ENCODE data around the gene DLEC1.

Gene DLEC1

DNA sequence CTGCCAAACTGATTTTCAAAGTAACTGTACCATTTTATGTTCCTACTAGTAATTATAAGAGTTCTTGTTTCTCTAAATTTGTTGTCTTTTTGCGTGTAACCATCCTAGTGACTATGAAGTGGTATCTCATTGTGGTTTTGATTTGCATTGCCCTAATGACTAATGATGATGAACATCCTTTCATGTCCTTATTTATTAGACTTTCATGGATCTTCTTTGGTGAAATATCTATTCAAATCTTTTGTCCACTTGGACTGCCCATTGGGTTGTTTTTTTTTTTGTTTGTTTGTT lies 130.0 kb downstream of the DLEC1 start:
- Histone ChIP-seq H3K36me3 (ENCODE audit: insufficient read depth, low read length) (no peaks in the 10 kb centered on the region), H3K4me3 (ENCODE audit: low read length, poor library complexity, severe bottlenecking) (peak overlapping the region; percentile 87), H3K4me1 (ENCODE audit: insufficient read depth, low read length, poor library complexity, severe bottlenecking) (peaks cover 78% of the 10 kb centered on the region), H4K20me1 (ENCODE audit: insufficient read depth, low read length, poor library complexity, severe bottlenecking) (peaks cover 74% of the 10 kb centered on the region), H3K79me2 (ENCODE audit: insufficient read depth, low read length) (peaks cover 91% of the 10 kb centered on the region), H3F3A (ENCODE audit: low read depth) (no peaks in the 10 kb centered on the region), H3K4me2 (ENCODE audit: low read depth, low read length, poor library complexity, severe bottlenecking) (peak overlapping the region; percentile 98), H2AFZ (ENCODE audit: low read length) (no peak overlapping the region), H3K9me2 (replicated peaks; ENCODE audit: low read depth, low read length) (no peaks in the 10 kb centered on the region), H3K9me3 (ENCODE audit: insufficient read depth, low read depth, low read length) (no peaks in the 10 kb centered on the region), H3K9ac (ENCODE audit: low read depth, low read length, poor library complexity, severe bottlenecking) (peak overlapping the region; percentile 66), H3K27me3 (ENCODE audit: insufficient read depth, low read length, poor library complexity, severe bottlenecking) (no peaks in the 10 kb centered on the region)
- no peak for TF ChIP-seq EZH2phosphoT487 (IDR thresholded peaks at IDR 0.05; ENCODE audit: borderline replicate concordance)
- TF ChIP-seq, protein P1, sequence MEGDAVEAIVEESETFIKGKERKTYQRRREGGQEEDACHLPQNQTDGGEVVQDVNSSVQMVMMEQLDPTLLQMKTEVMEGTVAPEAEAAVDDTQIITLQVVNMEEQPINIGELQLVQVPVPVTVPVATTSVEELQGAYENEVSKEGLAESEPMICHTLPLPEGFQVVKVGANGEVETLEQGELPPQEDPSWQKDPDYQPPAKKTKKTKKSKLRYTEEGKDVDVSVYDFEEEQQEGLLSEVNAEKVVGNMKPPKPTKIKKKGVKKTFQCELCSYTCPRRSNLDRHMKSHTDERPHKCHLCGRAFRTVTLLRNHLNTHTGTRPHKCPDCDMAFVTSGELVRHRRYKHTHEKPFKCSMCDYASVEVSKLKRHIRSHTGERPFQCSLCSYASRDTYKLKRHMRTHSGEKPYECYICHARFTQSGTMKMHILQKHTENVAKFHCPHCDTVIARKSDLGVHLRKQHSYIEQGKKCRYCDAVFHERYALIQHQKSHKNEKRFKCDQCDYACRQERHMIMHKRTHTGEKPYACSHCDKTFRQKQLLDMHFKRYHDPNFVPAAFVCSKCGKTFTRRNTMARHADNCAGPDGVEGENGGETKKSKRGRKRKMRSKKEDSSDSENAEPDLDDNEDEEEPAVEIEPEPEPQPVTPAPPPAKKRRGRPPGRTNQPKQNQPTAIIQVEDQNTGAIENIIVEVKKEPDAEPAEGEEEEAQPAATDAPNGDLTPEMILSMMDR (conservative IDR thresholded peaks at IDR 0.05; ENCODE audit: low read length) = no peak

DNA sequence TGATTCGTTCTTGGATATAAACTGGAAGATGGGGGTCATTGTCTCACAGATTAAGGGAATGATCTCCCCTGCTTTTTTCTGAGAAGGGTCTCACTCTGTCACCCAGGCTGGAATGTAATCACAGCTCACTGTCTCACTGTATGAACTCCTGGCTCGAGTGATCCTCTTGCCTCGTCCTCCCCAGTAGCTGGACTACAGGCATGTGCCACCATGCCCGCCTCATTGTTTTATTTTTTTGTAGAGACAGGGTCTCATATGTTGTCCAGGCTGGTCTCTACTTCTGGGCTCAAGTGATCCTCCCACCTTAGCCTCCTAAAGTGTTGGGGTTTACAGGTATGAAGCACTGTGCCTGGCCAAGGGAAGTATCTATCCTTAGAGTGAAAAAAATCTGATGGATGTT lies 131.7 kb downstream of the DLEC1 start:
- H3K4me2 ChIP-seq (ENCODE audit: low read depth, low read length, poor library complexity, severe bottlenecking) = peak overlapping the region; percentile 98
- H3K4me1 ChIP-seq (ENCODE audit: insufficient read depth, low read length, poor library complexity, severe bottlenecking) = peaks cover 78% of the 10 kb centered on the region
- no peaks in the 10 kb centered on the region for H3F3A ChIP-seq (ENCODE audit: low read depth)
- H3K36me3 ChIP-seq (ENCODE audit: insufficient read depth, low read length) = no peaks in the 10 kb centered on the region
- H4K20me1 ChIP-seq (ENCODE audit: insufficient read depth, low read length, poor library complexity, severe bottlenecking) = peaks cover 84% of the 10 kb centered on the region
- TF ChIP-seq, protein P1 (conservative IDR thresholded peaks at IDR 0.05; ENCODE audit: low read length) = no peak
- no peak for TF ChIP-seq EZH2phosphoT487 (IDR thresholded peaks at IDR 0.05; ENCODE audit: borderline replicate concordance)
- H3K9ac ChIP-seq (ENCODE audit: low read depth, low read length, poor library complexity, severe bottlenecking) = peak overlapping the region; percentile 37
- H2AFZ ChIP-seq (ENCODE audit: low read length) = no peak overlapping the region
- H3K79me2 ChIP-seq (ENCODE audit: insufficient read depth, low read length) = peaks cover 99% of the 10 kb centered on the region
- H3K9me2 ChIP-seq (replicated peaks; ENCODE audit: low read depth, low read length) = no peaks in the 10 kb centered on the region
- H3K27me3 ChIP-seq (ENCODE audit: insufficient read depth, low read length, poor library complexity, severe bottlenecking) = no peaks in the 10 kb centered on the region
- peak overlapping the region; percentile 42 for H3K4me3 ChIP-seq (ENCODE audit: low read length, poor library complexity, severe bottlenecking)
- H3K9me3 ChIP-seq (ENCODE audit: insufficient read depth, low read depth, low read length) = no peaks in the 10 kb centered on the region

DNA sequence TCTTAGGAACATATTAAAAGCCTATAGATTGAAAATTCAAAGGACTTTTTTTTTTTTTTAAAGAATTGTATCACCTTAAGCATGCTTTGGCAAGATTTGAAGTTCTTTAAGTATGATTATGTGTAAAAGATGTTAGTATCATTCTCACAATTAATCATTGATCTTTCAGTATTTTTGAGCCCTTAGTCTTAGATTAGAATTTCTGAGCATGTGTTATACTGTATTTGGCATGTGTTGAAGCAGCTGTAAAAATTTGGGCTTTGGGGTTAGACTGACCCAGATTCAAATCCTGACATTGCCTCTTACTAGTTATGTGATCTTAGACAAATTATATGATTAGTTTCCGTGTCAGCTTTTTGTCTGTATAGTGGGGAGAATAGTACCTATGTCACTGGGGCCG lies 132.6 kb downstream of the DLEC1 start:
- Histone ChIP-seq H3K36me3 (ENCODE audit: insufficient read depth, low read length) (no peaks in the 10 kb centered on the region), H4K20me1 (ENCODE audit: insufficient read depth, low read length, poor library complexity, severe bottlenecking) (peaks cover 88% of the 10 kb centered on the region), H3K4me3 (ENCODE audit: low read length, poor library complexity, severe bottlenecking) (peak overlapping the region; percentile 42), H3K4me1 (ENCODE audit: insufficient read depth, low read length, poor library complexity, severe bottlenecking) (peaks cover 81% of the 10 kb centered on the region), H3F3A (ENCODE audit: low read depth) (no peaks in the 10 kb centered on the region), H2AFZ (ENCODE audit: low read length) (no peak overlapping the region), H3K79me2 (ENCODE audit: insufficient read depth, low read length) (peaks cover 99% of the 10 kb centered on the region), H3K9me2 (replicated peaks; ENCODE audit: low read depth, low read length) (no peaks in the 10 kb centered on the region), H3K9me3 (ENCODE audit: insufficient read depth, low read depth, low read length) (no peaks in the 10 kb centered on the region), H3K27me3 (ENCODE audit: insufficient read depth, low read length, poor library complexity, severe bottlenecking) (no peaks in the 10 kb centered on the region), H3K4me2 (ENCODE audit: low read depth, low read length, poor library complexity, severe bottlenecking) (peak overlapping the region; percentile 98), H3K9ac (ENCODE audit: low read depth, low read length, poor library complexity, severe bottlenecking) (peak overlapping the region; percentile 37)
- TF ChIP-seq, protein P1 (conservative IDR thresholded peaks at IDR 0.05; ENCODE audit: low read length) = no peak
- no peak for TF ChIP-seq EZH2phosphoT487 (IDR thresholded peaks at IDR 0.05; ENCODE audit: borderline replicate concordance)

Data from Loucy (cell line).